WTC11 (cell line): ENCODE measurements around the gene TCF3. TPM values are rescaled to one million over a fixed set of nuclear protein-coding genes. Genes with fewer than 3 reads are reported as not detected.
A peak's percentile ranks its signal among the peaks of the same experiment; 100 is the strongest.

Source experiments
- ATAC-seq: fragments of 200-7000 bp; cut with Tn5 transposase; 2 replicates; pipeline ENCODE4 v1.10.0; 2021; ENCODE audit warnings: mild to moderate bottlenecking, moderate library complexity
- CTCF ChIA-PET: fragments of 300-600 bp; sonication (Branson Sonifier 250); formaldehyde crosslinking; loops from one replicate; lab custom pipeline; 2021; ENCODE audit warnings: antibody characterized with exemption; lab: Charles Lee
- POLR2A ChIA-PET: fragments of 350-600 bp; sonication (Branson Sonifier 250); formaldehyde crosslinking; loops from one replicate; lab custom pipeline; 2021; ENCODE audit warnings: antibody characterized with exemption; lab: Charles Lee
- DNase-seq: peaks from one replicate; pipeline ENCODE4 v3.0.0; 2021; ENCODE audit warnings: low spot score
- H3K27ac Mint-ChIP-seq: 2 replicates; pipeline ENCODE4 v1.8.0; 2021; ENCODE audit warnings: mixed read lengths
- H3K27me3 Mint-ChIP-seq: 2 replicates; pipeline ENCODE4 v1.8.0; 2021; ENCODE audit warnings: low read depth, mild to moderate bottlenecking, moderate library complexity, mixed read lengths
- H3K36me3 Mint-ChIP-seq: 2 replicates; pipeline ENCODE4 v1.8.0; 2021; ENCODE audit warnings: mixed read lengths
- H3K4me1 Mint-ChIP-seq: 2 replicates; pipeline ENCODE4 v1.8.0; 2022; ENCODE audit warnings: mixed read lengths
- H3K4me3 Mint-ChIP-seq: 2 replicates; pipeline ENCODE4 v1.8.0; 2021; ENCODE audit warnings: mild to moderate bottlenecking, moderate library complexity, mixed read lengths
- H3K9me3 Mint-ChIP-seq: 2 replicates; pipeline ENCODE4 v1.8.0; 2021; ENCODE audit warnings: mixed read lengths
- AFF4 ChIP-seq: sonication (generic); formaldehyde crosslinking; IDR thresholded peaks from 2 replicates; pipeline ENCODE4 v1.8.1; 2023; ENCODE audit warnings: mild to moderate bottlenecking, missing genetic modification reagents, borderline replicate concordance
- CREM ChIP-seq: sonication (generic); formaldehyde crosslinking; IDR thresholded peaks from 2 replicates; pipeline ENCODE4 v1.8.1; 2022; ENCODE audit warnings: mild to moderate bottlenecking, missing genetic modification reagents, moderate library complexity
- CTCF ChIP-seq: fragments of 200-600 bp; IDR thresholded peaks from 2 replicates; pipeline ENCODE4 v1.8.0; 2022; ENCODE audit warnings: antibody characterized with exemption
- ERG ChIP-seq: fragments of 250-450 bp; sonication (Bioruptor Pico); IDR thresholded peaks from 2 replicates; pipeline ENCODE4 v1.8.0; 2021; ENCODE audit warnings: mild to moderate bottlenecking
- ETV6 ChIP-seq: sonication (generic); formaldehyde crosslinking; IDR thresholded peaks from 2 replicates; pipeline ENCODE4 v1.8.1; 2022; ENCODE audit warnings: mild to moderate bottlenecking, missing genetic modification reagents
- GABPB1 ChIP-seq: sonication (generic); formaldehyde crosslinking; IDR thresholded peaks from 2 replicates; pipeline ENCODE4 v1.8.1; 2023; ENCODE audit warnings: mild to moderate bottlenecking, missing genetic modification reagents
- NFATC4 ChIP-seq: fragments of 250-450 bp; sonication (Bioruptor Pico); IDR thresholded peaks from 2 replicates; pipeline ENCODE4 v1.9.0; 2021; ENCODE audit warnings: mild to moderate bottlenecking
- NR3C1 ChIP-seq: sonication (generic); formaldehyde crosslinking; conservative IDR thresholded peaks from 2 replicates; pipeline ENCODE4 v1.8.1; 2023; ENCODE audit warnings: low read depth, mild to moderate bottlenecking, missing genetic modification reagents
- SMAD4 ChIP-seq: sonication (generic); formaldehyde crosslinking; IDR thresholded peaks from 2 replicates; pipeline ENCODE4 v1.8.0; 2022; ENCODE audit warnings: mild to moderate bottlenecking, missing genetic modification reagents
- TCF7 ChIP-seq: sonication (generic); formaldehyde crosslinking; IDR thresholded peaks from 2 replicates; pipeline ENCODE4 v1.8.0; 2022; ENCODE audit warnings: mild to moderate bottlenecking, low read depth, missing genetic modification reagents, moderate library complexity
- TEAD1 ChIP-seq: sonication (generic); formaldehyde crosslinking; IDR thresholded peaks from 2 replicates; pipeline ENCODE4 v1.8.0; 2022; ENCODE audit warnings: mild to moderate bottlenecking, missing genetic modification reagents
- TEAD4 ChIP-seq: sonication (generic); formaldehyde crosslinking; IDR thresholded peaks from 2 replicates; pipeline ENCODE4 v1.8.0; 2022; ENCODE audit warnings: mild to moderate bottlenecking, missing genetic modification reagents
- TP53 ChIP-seq: sonication (generic); formaldehyde crosslinking; IDR thresholded peaks from 2 replicates; pipeline ENCODE4 v1.8.1; 2023; ENCODE audit warnings: mild to moderate bottlenecking, missing genetic modification reagents
- ZBTB43 ChIP-seq: sonication (generic); formaldehyde crosslinking; IDR thresholded peaks from 2 replicates; pipeline ENCODE4 v1.8.1; 2023; ENCODE audit warnings: mild to moderate bottlenecking, missing genetic modification reagents
- ZNF138 ChIP-seq: sonication (generic); formaldehyde crosslinking; conservative IDR thresholded peaks from 2 replicates; pipeline ENCODE4 v1.8.1; 2022; ENCODE audit warnings: mild to moderate bottlenecking, moderate library complexity, missing genetic modification reagents
- ZNF219 ChIP-seq: sonication (generic); formaldehyde crosslinking; IDR thresholded peaks from 2 replicates; pipeline ENCODE4 v1.8.0; 2023; ENCODE audit warnings: missing genetic modification reagents, mild to moderate bottlenecking, borderline replicate concordance
- ZNF232 ChIP-seq: sonication (generic); formaldehyde crosslinking; IDR thresholded peaks from 2 replicates; pipeline ENCODE4 v1.8.0; 2022; ENCODE audit warnings: mild to moderate bottlenecking, missing genetic modification reagents
- ZNF317 ChIP-seq: sonication (generic); formaldehyde crosslinking; IDR thresholded peaks from 2 replicates; pipeline ENCODE4 v1.8.1; 2023; ENCODE audit warnings: low read depth, mild to moderate bottlenecking, moderate library complexity, missing genetic modification reagents, borderline replicate concordance
- ZNF396 ChIP-seq: fragments of 250-450 bp; sonication (Bioruptor Pico); IDR thresholded peaks from 2 replicates; pipeline ENCODE4 v1.8.0; 2021; ENCODE audit warnings: mild to moderate bottlenecking, moderate library complexity, borderline replicate concordance
- ZNF671 ChIP-seq: fragments of 250-450 bp; sonication (Bioruptor Pico); IDR thresholded peaks from 2 replicates; pipeline ENCODE4 v1.8.0; 2021; ENCODE audit warnings: mild to moderate bottlenecking
- total RNA-seq: library from RNA; stranded (reverse); gene quantifications from 3 replicates; pipeline ENCODE4 v1.2.3, GENCODE V29; 2021
- TF ChIP-seq, protein P1 (sequence below): sonication (generic); formaldehyde crosslinking; IDR thresholded peaks from 2 replicates; pipeline ENCODE4 v1.8.0; 2023; ENCODE audit warnings: mild to moderate bottlenecking, missing genetic modification reagents

TCF3 gene
- total RNA-seq, 1 experiment from 2014 or later, result 324 TPM

DNA sequence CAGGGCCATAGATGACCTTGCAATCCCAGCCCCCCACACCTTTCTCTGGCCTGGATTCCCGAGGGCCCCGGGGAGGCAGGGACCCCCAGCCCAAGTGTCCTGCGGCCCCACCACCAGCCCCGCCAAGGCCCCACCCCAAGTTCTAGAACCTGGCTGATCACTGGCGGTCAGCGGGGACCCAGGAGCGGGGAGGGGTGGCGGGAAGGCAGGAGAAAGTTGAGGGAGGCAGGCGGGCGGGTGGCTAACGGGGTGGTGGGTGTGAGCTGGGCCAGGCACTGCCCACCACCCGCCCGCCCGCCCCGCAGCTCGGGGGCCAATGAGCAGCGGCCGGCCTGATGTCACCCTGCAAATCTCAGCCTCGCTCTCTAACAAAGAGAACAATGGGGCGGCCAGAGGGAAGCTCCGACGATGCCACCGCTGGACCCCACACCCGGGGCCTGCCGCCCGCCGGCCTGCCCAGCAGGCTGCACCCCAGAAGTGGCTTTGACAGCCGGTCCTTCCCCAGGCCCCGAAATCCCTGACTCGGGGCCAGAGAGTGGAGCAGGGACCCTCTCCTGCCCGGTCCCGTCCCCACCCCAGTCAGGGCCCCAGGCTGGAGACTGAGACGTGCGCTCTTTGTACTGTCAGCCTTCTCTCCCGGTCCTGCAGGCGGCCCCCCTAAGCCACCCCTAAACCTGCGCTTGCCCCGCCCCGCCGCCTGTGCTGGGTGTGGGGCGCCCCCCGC, 85.9 kb downstream of the TCF3 start:
- peak overlapping the region; percentile 54 for H3K4me3 Mint-ChIP-seq
- no peak for TF ChIP-seq GABPB1 (CRISPR knock-in tag)
- TF ChIP-seq ZNF317 (CRISPR knock-in tag), result no peak
- TF ChIP-seq ZBTB43 (CRISPR knock-in tag), result no peak
- TF ChIP-seq TEAD1, result no peak
- no peak for TF ChIP-seq ZNF232 (CRISPR knock-in tag)
- TF ChIP-seq ZNF138 (CRISPR knock-in tag), result no peak
- no peak for TF ChIP-seq ZNF219 (CRISPR knock-in tag)
- TF ChIP-seq ZNF396 (CRISPR knock-in tag), result no peak
- peak; percentile 3; the same call in 1 of the 2 replicates for TF ChIP-seq TP53 (CRISPR knock-in tag)
- no peak for TF ChIP-seq CTCF
- no peak for TF ChIP-seq NFATC4 (CRISPR knock-in tag)
- TF ChIP-seq ETV6 (CRISPR knock-in tag), result peak; percentile 16; the same call in 1 of the 2 replicates
- no peak for TF ChIP-seq SMAD4 (CRISPR knock-in tag)
- TF ChIP-seq, protein P1, sequence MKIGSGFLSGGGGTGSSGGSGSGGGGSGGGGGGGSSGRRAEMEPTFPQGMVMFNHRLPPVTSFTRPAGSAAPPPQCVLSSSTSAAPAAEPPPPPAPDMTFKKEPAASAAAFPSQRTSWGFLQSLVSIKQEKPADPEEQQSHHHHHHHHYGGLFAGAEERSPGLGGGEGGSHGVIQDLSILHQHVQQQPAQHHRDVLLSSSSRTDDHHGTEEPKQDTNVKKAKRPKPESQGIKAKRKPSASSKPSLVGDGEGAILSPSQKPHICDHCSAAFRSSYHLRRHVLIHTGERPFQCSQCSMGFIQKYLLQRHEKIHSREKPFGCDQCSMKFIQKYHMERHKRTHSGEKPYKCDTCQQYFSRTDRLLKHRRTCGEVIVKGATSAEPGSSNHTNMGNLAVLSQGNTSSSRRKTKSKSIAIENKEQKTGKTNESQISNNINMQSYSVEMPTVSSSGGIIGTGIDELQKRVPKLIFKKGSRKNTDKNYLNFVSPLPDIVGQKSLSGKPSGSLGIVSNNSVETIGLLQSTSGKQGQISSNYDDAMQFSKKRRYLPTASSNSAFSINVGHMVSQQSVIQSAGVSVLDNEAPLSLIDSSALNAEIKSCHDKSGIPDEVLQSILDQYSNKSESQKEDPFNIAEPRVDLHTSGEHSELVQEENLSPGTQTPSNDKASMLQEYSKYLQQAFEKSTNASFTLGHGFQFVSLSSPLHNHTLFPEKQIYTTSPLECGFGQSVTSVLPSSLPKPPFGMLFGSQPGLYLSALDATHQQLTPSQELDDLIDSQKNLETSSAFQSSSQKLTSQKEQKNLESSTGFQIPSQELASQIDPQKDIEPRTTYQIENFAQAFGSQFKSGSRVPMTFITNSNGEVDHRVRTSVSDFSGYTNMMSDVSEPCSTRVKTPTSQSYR (CRISPR knock-in tag), result no peak
- no peak for TF ChIP-seq TEAD4
- no peak for TF ChIP-seq ERG (CRISPR knock-in tag)
- TF ChIP-seq ZNF671 (CRISPR knock-in tag), result no peak
- 0 out of 2 replicates have a peak, but pooled peaks have one; percentile 30 for TF ChIP-seq AFF4 (CRISPR knock-in tag)
- TF ChIP-seq CREM (CRISPR knock-in tag), result no peak
- TF ChIP-seq TCF7 (CRISPR knock-in tag), result no peak
- no peak for TF ChIP-seq NR3C1 (CRISPR knock-in tag)
- ATAC-seq, result peak; percentile 84
- peak; percentile 74 for DNase-seq
- H3K4me1 Mint-ChIP-seq, result peaks cover 6% of the 10 kb centered on the region
- CTCF ChIA-PET, result interaction anchor here (0.6 to 1.5 kb wide), 11 partner anchors 12 to 298 kb away, joined by 3 to 14 read pairs (median 3); partner anchors contain the start of genes APC2 and REEP6
- POLR2A ChIA-PET, result interaction anchor here (0.9 to 1.4 kb wide), 6 partner anchors 14 to 261 kb away, joined by 3 to 7 read pairs (median 4); partner anchors contain the start of gene REEP6
- peaks cover 5% of the 10 kb centered on the region; the same call in 1 of the 2 replicates for H3K36me3 Mint-ChIP-seq
- 0 out of 2 replicates have a peak, but pooled peaks cover 3% of the 10 kb centered on the region for H3K9me3 Mint-ChIP-seq
- peaks cover 32% of the 10 kb centered on the region for H3K27me3 Mint-ChIP-seq
- no peak overlapping the region for H3K27ac Mint-ChIP-seq
